SK-N-SH (cell line): Measurements from ENCODE around the gene ADAM33. TPM values are rescaled to one million over a fixed set of nuclear protein-coding genes. Genes with fewer than 3 reads are reported as not detected.

Experiments
- CTCF ChIA-PET: fragments of 300-600, 350-600 bp; formaldehyde crosslinking; extraction: SDS; loops from one replicate; lab custom pipeline; 2021; lab: Yijun Ruan, JAX
- POLR2A ChIA-PET: fragments of 350-600 bp; sonication (Branson Sonifier 250); formaldehyde crosslinking; extraction: SDS; loops from one replicate; lab custom pipeline; 2020; ENCODE audit warnings: antibody characterized with exemption, inconsistent platforms; lab: Yijun Ruan, JAX
- DNase-seq: peaks from one replicate; pipeline ENCODE4 v3.0.0; 2012
- H2AFZ ChIP-seq: fragments of 200-600 bp; sonication (generic); 2 replicates; pipeline ENCODE4 v1.8.1; 2016; ENCODE audit warnings: antibody characterized with exemption, mild to moderate bottlenecking, low read depth
- H3F3A ChIP-seq: fragments of 200-600 bp; sonication (generic); replicated peaks from 2 replicates; pipeline ENCODE3; 2016; ENCODE audit warnings: antibody characterized with exemption, mild to moderate bottlenecking; ENCODE audit not compliant: insufficient read depth
- H3K27ac ChIP-seq, 2 experiments: fragments of 200-500 bp in 1 of 2; fragments of 200-600 bp in 1 of 2; sonication (Bioruptor generic) in 1 of 2; sonication (generic), shearing (Covaris generic) in 1 of 2; 2 replicates each; pipeline versions ENCODE4 v1.5.1 to v1.6.1; 2014 to 2016; ENCODE audit warnings: low read depth in 2 of 2, inconsistent platforms in 1 of 2, low read length in 1 of 2, mild to moderate bottlenecking in 1 of 2, mixed read lengths in 1 of 2
- H3K27me3 ChIP-seq: fragments of 200-600 bp; sonication (generic), shearing (Covaris generic); 2 replicates; pipeline ENCODE4 v1.6.1; 2016; ENCODE audit warnings: mixed run types; ENCODE audit not compliant: insufficient read depth
- H3K36me3 ChIP-seq, 2 experiments: fragments of 200-500 bp in 1 of 2; fragments of 200-600 bp in 1 of 2; sonication (Bioruptor generic) in 1 of 2; sonication (generic) in 1 of 2; replicated peaks in 1 of 2; 2 replicates each; pipeline versions ENCODE3 to v1.5.1; 2014 to 2016; ENCODE audit warnings: low read length in 1 of 2, mild to moderate bottlenecking in 1 of 2; ENCODE audit not compliant: insufficient read depth in 2 of 2, control insufficient read depth in 1 of 2
- H3K4me1 ChIP-seq, 2 experiments: fragments of 200-500 bp in 1 of 2; fragments of 200-600 bp in 1 of 2; sonication (Bioruptor generic) in 1 of 2; sonication (generic), shearing (Covaris generic) in 1 of 2; 2 replicates each; pipeline versions ENCODE4 v1.5.1 to v1.6.1; 2014 to 2016; ENCODE audit warnings: low read depth in 1 of 2, low read length in 1 of 2, mixed run types in 1 of 2; ENCODE audit not compliant: insufficient read depth in 2 of 2, control insufficient read depth in 1 of 2
- H3K4me2 ChIP-seq: fragments of 200-600 bp; sonication (generic), shearing (Covaris generic); 2 replicates; pipeline ENCODE4 v1.6.1; 2017; ENCODE audit warnings: mixed run types
- H3K4me3 ChIP-seq, 2 experiments: fragments of 200-500 bp in 1 of 2; fragments of 200-600 bp in 1 of 2; sonication (Bioruptor generic) in 1 of 2; sonication (generic), shearing (Covaris generic) in 1 of 2; 2 replicates each; pipeline versions ENCODE4 v1.5.1 to v1.8.1; 2014 to 2016; ENCODE audit warnings: low read depth in 2 of 2, inconsistent platforms in 1 of 2, low read length in 1 of 2, mild to moderate bottlenecking in 1 of 2, mixed read lengths in 1 of 2, moderate library complexity in 1 of 2
- H3K79me2 ChIP-seq: fragments of 200-600 bp; sonication (generic); 2 replicates; pipeline ENCODE4 v1.8.1; 2017; ENCODE audit warnings: mild to moderate bottlenecking; ENCODE audit not compliant: insufficient read depth
- H3K9ac ChIP-seq: fragments of 200-600 bp; sonication (generic); 2 replicates; pipeline ENCODE4 v1.6.1; 2017; ENCODE audit warnings: mixed run types
- H3K9me2 ChIP-seq: fragments of 200-600 bp; sonication (generic); 2 replicates; pipeline ENCODE4 v1.6.1; 2017; ENCODE audit warnings: mixed run types
- H3K9me3 ChIP-seq: fragments of 200-600 bp; sonication (generic); 2 replicates; pipeline ENCODE4 v1.6.1; 2017; ENCODE audit warnings: mixed run types, mild to moderate bottlenecking, moderate library complexity
- H4K20me1 ChIP-seq: fragments of 200-600 bp; sonication (generic); 2 replicates; pipeline ENCODE4 v1.6.1; 2017; ENCODE audit warnings: mild to moderate bottlenecking, mixed run types; ENCODE audit not compliant: insufficient read depth
- CHD2 ChIP-seq: fragments of 150-350 bp; IDR thresholded peaks from 2 replicates; pipeline ENCODE4 v1.6.1; 2018; ENCODE audit warnings: low read length; ENCODE audit not compliant: partially characterized antibody
- EP300 ChIP-seq, 2 experiments: IDR thresholded peaks; 2 replicates each; pipeline versions ENCODE4 v1.4.0 to v1.6.1; 2012; ENCODE audit warnings: borderline replicate concordance in 1 of 2, low read depth in 1 of 2, low read length in 1 of 2
- FOSL2 ChIP-seq: IDR thresholded peaks from 2 replicates; pipeline ENCODE4 v1.4.0; 2012; ENCODE audit warnings: low read depth, mild to moderate bottlenecking, moderate library complexity, borderline replicate concordance
- FOXJ3 ChIP-seq: sonication (generic); formaldehyde crosslinking; IDR thresholded peaks from 2 replicates; pipeline ENCODE4 v1.5.1; 2020; ENCODE audit warnings: mild to moderate bottlenecking, missing genetic modification reagents
- FOXM1 ChIP-seq: IDR thresholded peaks from 2 replicates; pipeline ENCODE4 v1.4.0; 2012; ENCODE audit warnings: low read depth, mild to moderate bottlenecking
- MAX ChIP-seq: IDR thresholded peaks from 2 replicates; pipeline ENCODE4 v1.4.0; 2012; ENCODE audit warnings: low read depth
- MEF2A ChIP-seq: IDR thresholded peaks from 2 replicates; pipeline ENCODE4 v1.4.0; 2012; ENCODE audit warnings: low read depth, borderline replicate concordance
- MXI1 ChIP-seq: IDR thresholded peaks from 2 replicates; pipeline ENCODE4 v1.6.1; 2012; ENCODE audit warnings: mild to moderate bottlenecking, low read depth, low read length, improper control_type of control experiment
- NRF1 ChIP-seq: IDR thresholded peaks from 2 replicates; pipeline ENCODE4 v1.6.1; 2012; ENCODE audit warnings: low read depth, mild to moderate bottlenecking, low read length
- PBX3 ChIP-seq: IDR thresholded peaks from 2 replicates; pipeline ENCODE4; 2012
- POLR2AphosphoS5 ChIP-seq: IDR thresholded peaks from 2 replicates; pipeline ENCODE4 v1.6.1; 2012; ENCODE audit warnings: low read depth, low read length
- REST ChIP-seq: IDR thresholded peaks from 2 replicates; pipeline ENCODE4 v1.6.1; 2012; ENCODE audit warnings: mild to moderate bottlenecking, low read depth, low read length, moderate library complexity
- YY1 ChIP-seq: IDR thresholded peaks from 2 replicates; pipeline ENCODE4 v1.4.0; 2012; ENCODE audit warnings: low read depth, mild to moderate bottlenecking
- WGBS: methylation state at CpG from one replicate; pipeline ENCODE4 v1.1.6; 2017; ENCODE audit warnings: low lambda C conversion rate; 5-methylcytosine and 5-hydroxymethylcytosine counted together
- polyA plus RNA-seq, 3 experiments: library from polyadenylated mRNA; depleted of rRNA; stranded (reverse); fragments of >200 nt; gene quantifications; 2 replicates each; pipeline ENCODE4 v1.2.3, GENCODE V29; 2012

ADAM33 gene
- polyA plus RNA-seq, 1 of the 3 experiments (the other 2 are of a cell fraction) = 4.8 TPM

GRCh38 chr20:3685341-3685740 lies 3.5 kb upstream of the ADAM33 start:
- POLR2A ChIA-PET = no interaction called here
- Histone ChIP-seq H3K4me2 (no peak overlapping the region), H3K9ac (no peak overlapping the region), H4K20me1 (no peaks in the 10 kb centered on the region), H3K9me2 (no peaks in the 10 kb centered on the region), H3F3A (no peaks in the 10 kb centered on the region), H3K79me2 (no peaks in the 10 kb centered on the region), H3K4me1 (peaks cover under 1 to 5% of the 10 kb centered on the region in 2 experiments; a peak in 2 of 4 replicates), H3K27ac (no peak overlapping the region), H2AFZ (no peak overlapping the region), H3K9me3 (no peaks in the 10 kb centered on the region), H3K27me3 (no peaks in the 10 kb centered on the region), H3K4me3 (no peak overlapping the region), H3K36me3 (no peaks in the 10 kb centered on the region)
- no peak for TF ChIP-seq POLR2AphosphoS5
- no peak for TF ChIP-seq FOXJ3 (CRISPR knock-in tag)
- no peak for TF ChIP-seq CHD2
- TF ChIP-seq MEF2A = no peak
- TF ChIP-seq MXI1 = no peak
- TF ChIP-seq PBX3 = no peak
- no peak for TF ChIP-seq NRF1
- no peak for TF ChIP-seq FOSL2
- no peak for TF ChIP-seq EP300 (IDR thresholded peaks at IDR 0.05; ENCODE audit: borderline replicate concordance in 1 of 2, low read depth in 1 of 2, low read length in 1 of 2)
- TF ChIP-seq FOXM1 = no peak
- TF ChIP-seq MAX = no peak
- no peak for TF ChIP-seq REST
- TF ChIP-seq YY1 = no peak
- CTCF ChIA-PET = interaction anchor here (1.0 to 5.3 kb wide), 4 partner anchors 8 to 135 kb away, joined by 3 to 49 read pairs (median 16); partner anchors contain the start of gene AP5S1
- no peak for DNase-seq
- WGBS = 57% methylated on average over 7 of the region's 7 CpGs
